ENCODE measurements around the gene RIBC2. TPM values are rescaled to one million over a fixed set of nuclear protein-coding genes. Genes with fewer than 3 reads are reported as not detected.
"Not testable (repeated sequence)": the region's sequence is repeated elsewhere in the genome, so short reads cannot be mapped to it uniquely, and the experiment has no call there.

The RIBC2 gene
- total RNA-seq, 2 donors from 2014 or later: 6.7 to 9.7 TPM

GRCh38 chr22:45454275-45454674 lies 40.8 kb downstream of the RIBC2 start:
- Mint-ChIP-seq H3K36me3 (no peaks in the 10 kb centered on the region), H3K9me3 (no peaks in the 10 kb centered on the region), H3K27ac (no peak overlapping the region)
- no peak for ATAC-seq
- no peak for DNase-seq (ENCODE audit: low spot score in 2 of 2)

GRCh38 chr22:45455212-45455611 lies 41.7 kb downstream of the RIBC2 start:
- Mint-ChIP-seq H3K27ac (no peak overlapping the region), H3K36me3 (no peaks in the 10 kb centered on the region), H3K9me3 (no peaks in the 10 kb centered on the region)
- ATAC-seq (no peak), DNase-seq (ENCODE audit: low spot score in 2 of 2) (no peak)

- no peak for DNase-seq (ENCODE audit: low spot score in 2 of 2)
- no peaks in the 10 kb centered on the region for H3K36me3 Mint-ChIP-seq
- no peak overlapping the region for H3K27ac Mint-ChIP-seq
- no peak for ATAC-seq
- H3K9me3 Mint-ChIP-seq: no peaks in the 10 kb centered on the region
Observed at GRCh38 chr22:45455621-45456020, 42.1 kb downstream of the RIBC2 start.

- H3K36me3 Mint-ChIP-seq: no peaks in the 10 kb centered on the region
- no peak overlapping the region for H3K27ac Mint-ChIP-seq
- no peak for DNase-seq (ENCODE audit: low spot score in 2 of 2)
- ATAC-seq: no peak
- H3K9me3 Mint-ChIP-seq: no peaks in the 10 kb centered on the region
Observed at GRCh38 chr22:45456811-45457210, 43.3 kb downstream of the RIBC2 start.

GRCh38 chr22:45458532-45458931 lies 45.0 kb downstream of the RIBC2 start:
- ATAC-seq (no peak), DNase-seq (ENCODE audit: low spot score in 2 of 2) (no peak)
- Mint-ChIP-seq H3K27ac (no peak overlapping the region), H3K36me3 (no peaks in the 10 kb centered on the region), H3K9me3 (no peaks in the 10 kb centered on the region)

GRCh38 chr22:45459235-45459634 lies 45.7 kb downstream of the RIBC2 start:
- Mint-ChIP-seq H3K36me3 (no peaks in the 10 kb centered on the region), H3K27ac (no peak overlapping the region), H3K9me3 (no peaks in the 10 kb centered on the region)
- DNase-seq (ENCODE audit: low spot score in 2 of 2) (no peak), ATAC-seq (no peak)

- DNase-seq (ENCODE audit: low spot score in 2 of 2) (no peak), ATAC-seq (no peak)
- Mint-ChIP-seq H3K9me3 (no peaks in the 10 kb centered on the region), H3K36me3 (no peaks in the 10 kb centered on the region), H3K27ac (no peak overlapping the region)
Observed at GRCh38 chr22:45460288-45461109, 47.0 kb downstream of the RIBC2 start.

GRCh38 chr22:45462034-45462655 lies 48.7 kb downstream of the RIBC2 start:
- DNase-seq (ENCODE audit: low spot score in 2 of 2) (no peak), ATAC-seq (peak in 1 of 2 donors; percentile 28)
- Mint-ChIP-seq H3K9me3 (no peaks in the 10 kb centered on the region), H3K27ac (no peak overlapping the region), H3K36me3 (no peaks in the 10 kb centered on the region)

- ATAC-seq; H3K9me3 Mint-ChIP-seq; DNase-seq (ENCODE audit: low spot score in 2 of 2); H3K36me3 Mint-ChIP-seq; H3K27ac Mint-ChIP-seq: not testable (repeated sequence)
Observed at GRCh38 chr22:45463691-45464090, 50.2 kb downstream of the RIBC2 start.

GRCh38 chr22:45465633-45466032 lies 52.1 kb downstream of the RIBC2 start:
- H3K9me3 Mint-ChIP-seq: peaks cover 0 to 4% of the 10 kb centered on the region in 2 donors
- H3K27ac Mint-ChIP-seq: no peak overlapping the region
- no peak for ATAC-seq
- no peak for DNase-seq (ENCODE audit: low spot score in 2 of 2)
- peaks cover 0 to 5% of the 10 kb centered on the region in 2 donors for H3K36me3 Mint-ChIP-seq

GRCh38 chr22:45468872-45469271 lies 55.4 kb downstream of the RIBC2 start:
- H3K9me3 Mint-ChIP-seq: peaks cover 0 to 4% of the 10 kb centered on the region in 2 donors
- ATAC-seq (no peak), DNase-seq (ENCODE audit: low spot score in 2 of 2) (no peak)
- peaks cover 0 to 5% of the 10 kb centered on the region in 2 donors for H3K36me3 Mint-ChIP-seq
- H3K27ac Mint-ChIP-seq: no peak overlapping the region

GRCh38 chr22:45469281-45470073 lies 56.0 kb downstream of the RIBC2 start:
- ATAC-seq: no peak
- peaks cover 0 to 4% of the 10 kb centered on the region in 2 donors for H3K9me3 Mint-ChIP-seq
- H3K36me3 Mint-ChIP-seq: peaks cover 0 to 5% of the 10 kb centered on the region in 2 donors
- no peak overlapping the region for H3K27ac Mint-ChIP-seq
- DNase-seq (ENCODE audit: low spot score in 2 of 2): no peak

GRCh38 chr22:45470871-45471270 lies 57.4 kb downstream of the RIBC2 start:
- H3K9me3 Mint-ChIP-seq: peaks cover 0 to 4% of the 10 kb centered on the region in 2 donors
- DNase-seq (ENCODE audit: low spot score in 2 of 2): no peak
- no peak for ATAC-seq
- no peak overlapping the region for H3K27ac Mint-ChIP-seq
- peaks cover 0 to 5% of the 10 kb centered on the region in 2 donors for H3K36me3 Mint-ChIP-seq

- peaks cover 0 to 4% of the 10 kb centered on the region in 2 donors for H3K9me3 Mint-ChIP-seq
- peaks cover 0 to 4% of the 10 kb centered on the region in 2 donors for H3K36me3 Mint-ChIP-seq
- no peak overlapping the region for H3K27ac Mint-ChIP-seq
- no peak for ATAC-seq
- DNase-seq (ENCODE audit: low spot score in 2 of 2): no peak
Observed at GRCh38 chr22:45472426-45472825, 58.9 kb downstream of the RIBC2 start.

- H3K27ac Mint-ChIP-seq: no peak overlapping the region
- no peaks in the 10 kb centered on the region for H3K9me3 Mint-ChIP-seq
- no peaks in the 10 kb centered on the region for H3K36me3 Mint-ChIP-seq
- DNase-seq (ENCODE audit: low spot score in 2 of 2) (no peak), ATAC-seq (no peak)
Observed at GRCh38 chr22:45473626-45474237, 60.2 kb downstream of the RIBC2 start.

GRCh38 chr22:45475063-45475747 lies 61.7 kb downstream of the RIBC2 start:
- Mint-ChIP-seq H3K27ac (no peak overlapping the region), H3K9me3 (no peaks in the 10 kb centered on the region), H3K36me3 (no peaks in the 10 kb centered on the region)
- ATAC-seq (no peak), DNase-seq (ENCODE audit: low spot score in 2 of 2) (no peak)

Data from activated naive CD4-positive, alpha-beta T cell treated with anti-CD3 and anti-CD28 coated beads, Interleukin-2, amount 50 U/mL, for 72 hours (primary cell).